ENCODE measurements around the gene IL1B.

Gene IL1B

GRCh38 chr2:112814278-112814677, 22.3 kb downstream of the IL1B start:
- no peak overlapping the region for H3K9ac ChIP-seq
- no peak overlapping the region for H3K4me2 ChIP-seq (ENCODE audit: low read length)
- H3K27me3 ChIP-seq (ENCODE audit: control insufficient read depth, insufficient read depth, low read length): no peaks in the 10 kb centered on the region
- H3K36me3 ChIP-seq (ENCODE audit: control insufficient read depth, insufficient read depth, low read length): no peaks in the 10 kb centered on the region
- no peaks in the 10 kb centered on the region for H3K4me1 ChIP-seq
- H3K4me3 ChIP-seq (ENCODE audit: low read depth, low read length): no peak overlapping the region
- no peaks in the 10 kb centered on the region for H3K79me2 ChIP-seq
- H3K9me3 ChIP-seq (ENCODE audit: control insufficient read depth, low read length): no peaks in the 10 kb centered on the region
- no peak overlapping the region for H2AFZ ChIP-seq
- H3K27ac ChIP-seq: no peak overlapping the region
- TF ChIP-seq, protein P1, sequence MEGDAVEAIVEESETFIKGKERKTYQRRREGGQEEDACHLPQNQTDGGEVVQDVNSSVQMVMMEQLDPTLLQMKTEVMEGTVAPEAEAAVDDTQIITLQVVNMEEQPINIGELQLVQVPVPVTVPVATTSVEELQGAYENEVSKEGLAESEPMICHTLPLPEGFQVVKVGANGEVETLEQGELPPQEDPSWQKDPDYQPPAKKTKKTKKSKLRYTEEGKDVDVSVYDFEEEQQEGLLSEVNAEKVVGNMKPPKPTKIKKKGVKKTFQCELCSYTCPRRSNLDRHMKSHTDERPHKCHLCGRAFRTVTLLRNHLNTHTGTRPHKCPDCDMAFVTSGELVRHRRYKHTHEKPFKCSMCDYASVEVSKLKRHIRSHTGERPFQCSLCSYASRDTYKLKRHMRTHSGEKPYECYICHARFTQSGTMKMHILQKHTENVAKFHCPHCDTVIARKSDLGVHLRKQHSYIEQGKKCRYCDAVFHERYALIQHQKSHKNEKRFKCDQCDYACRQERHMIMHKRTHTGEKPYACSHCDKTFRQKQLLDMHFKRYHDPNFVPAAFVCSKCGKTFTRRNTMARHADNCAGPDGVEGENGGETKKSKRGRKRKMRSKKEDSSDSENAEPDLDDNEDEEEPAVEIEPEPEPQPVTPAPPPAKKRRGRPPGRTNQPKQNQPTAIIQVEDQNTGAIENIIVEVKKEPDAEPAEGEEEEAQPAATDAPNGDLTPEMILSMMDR (IDR thresholded peaks at IDR 0.05): no peak

DNA sequence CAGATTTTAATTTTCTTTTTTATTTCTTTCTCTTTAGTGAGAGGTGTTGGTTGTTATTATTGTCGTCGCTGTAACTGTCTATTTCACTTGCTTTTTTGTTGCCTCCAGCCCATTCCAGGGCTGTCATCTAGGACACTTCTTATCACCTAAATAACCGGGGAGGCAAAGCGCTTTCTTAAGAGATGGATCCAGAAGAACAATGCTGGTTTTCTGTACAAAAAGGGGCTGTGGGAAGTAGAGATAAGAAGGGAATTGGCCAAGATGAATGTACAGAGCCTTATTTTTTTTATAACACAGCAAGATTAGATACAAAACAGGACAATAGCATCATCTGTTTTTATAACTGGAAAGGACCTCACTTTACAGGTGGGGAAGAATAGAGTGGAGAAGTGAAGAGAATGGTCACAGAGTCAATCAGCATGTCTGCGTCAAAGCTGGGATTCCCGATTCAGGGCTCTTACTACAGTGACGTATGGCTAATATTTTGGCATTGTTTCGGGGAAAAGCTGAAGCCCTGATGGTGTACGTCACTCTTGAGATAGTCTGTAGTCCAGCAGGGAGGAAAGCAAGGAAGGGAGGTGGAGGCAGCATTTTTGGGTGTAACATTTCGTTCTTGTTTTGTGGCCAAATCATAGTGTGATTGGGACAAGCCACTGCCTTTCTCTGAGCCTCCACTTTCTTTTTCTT, 23.2 kb downstream of the IL1B start:
- H3K27ac ChIP-seq: no peak overlapping the region
- no peaks in the 10 kb centered on the region for H3K36me3 ChIP-seq (ENCODE audit: control insufficient read depth, insufficient read depth, low read length)
- H3K4me3 ChIP-seq (ENCODE audit: low read depth, low read length): no peak overlapping the region
- H3K4me2 ChIP-seq (ENCODE audit: low read length): no peak overlapping the region
- H3K4me1 ChIP-seq: no peaks in the 10 kb centered on the region
- no peak overlapping the region for H3K9ac ChIP-seq
- TF ChIP-seq, protein P1 (IDR thresholded peaks at IDR 0.05): no peak
- H3K79me2 ChIP-seq: no peaks in the 10 kb centered on the region
- H3K27me3 ChIP-seq (ENCODE audit: control insufficient read depth, insufficient read depth, low read length): no peaks in the 10 kb centered on the region
- no peak overlapping the region for H2AFZ ChIP-seq
- no peaks in the 10 kb centered on the region for H3K9me3 ChIP-seq (ENCODE audit: control insufficient read depth, low read length)

DNA sequence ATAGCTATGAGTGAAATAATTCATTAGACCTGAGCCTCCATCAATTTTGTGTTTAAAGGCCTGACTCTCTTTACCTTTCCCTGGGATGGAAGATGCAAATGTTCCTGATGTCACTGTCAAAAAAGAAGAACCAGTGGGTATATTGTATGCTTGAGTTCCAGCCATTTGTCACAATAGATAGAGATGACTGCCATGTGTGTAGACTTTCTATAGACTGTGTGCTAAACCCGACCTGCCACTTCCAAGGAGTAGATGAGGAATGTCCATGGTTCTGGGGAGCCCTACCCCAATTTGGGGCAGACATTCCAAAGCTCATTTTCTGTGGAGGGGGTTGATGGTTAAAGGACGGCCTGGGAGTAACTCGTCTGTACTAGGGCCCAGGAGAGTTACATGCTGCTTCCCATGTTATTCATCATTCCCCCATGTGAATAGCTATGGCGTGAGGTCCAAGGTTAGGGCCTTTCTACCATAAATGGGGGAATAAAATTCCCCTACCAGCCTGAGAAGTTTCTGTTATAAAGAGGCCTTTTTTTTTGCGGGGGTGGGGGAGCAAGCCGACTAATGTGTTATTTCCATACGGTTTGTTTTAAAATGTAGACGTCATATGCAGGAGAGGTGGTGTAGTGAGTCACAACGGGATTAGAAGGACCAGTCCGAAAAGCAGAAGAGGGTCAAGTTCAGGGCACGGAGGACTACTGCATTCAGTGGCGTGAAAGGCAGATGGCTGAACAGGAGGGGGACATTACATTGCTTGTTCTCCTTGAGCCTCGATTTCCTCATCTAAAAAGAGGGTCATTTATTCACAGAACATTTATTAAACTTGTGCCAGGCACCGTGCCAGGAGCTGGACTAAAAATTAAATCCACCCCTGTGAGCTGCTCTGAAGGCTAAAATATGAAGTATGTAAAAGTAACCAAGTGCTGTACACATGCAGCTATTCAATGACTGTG, 24.0 kb downstream of the IL1B start:
- Histone ChIP-seq H3K27ac (no peak overlapping the region), H3K9me3 (ENCODE audit: control insufficient read depth, low read length) (no peaks in the 10 kb centered on the region), H3K27me3 (ENCODE audit: control insufficient read depth, insufficient read depth, low read length) (no peaks in the 10 kb centered on the region), H2AFZ (no peak overlapping the region), H3K9ac (no peak overlapping the region), H3K79me2 (no peaks in the 10 kb centered on the region), H3K4me1 (no peaks in the 10 kb centered on the region), H3K36me3 (ENCODE audit: control insufficient read depth, insufficient read depth, low read length) (no peaks in the 10 kb centered on the region), H3K4me2 (ENCODE audit: low read length) (no peak overlapping the region), H3K4me3 (ENCODE audit: low read depth, low read length) (no peak overlapping the region)
- TF ChIP-seq, protein P1 (IDR thresholded peaks at IDR 0.05): no peak

GRCh38 chr2:112811841-112812306, 24.7 kb downstream of the IL1B start:
- Histone ChIP-seq H3K27ac (peak overlapping the region; percentile 22), H3K9me3 (ENCODE audit: control insufficient read depth, low read length) (no peaks in the 10 kb centered on the region), H3K36me3 (ENCODE audit: control insufficient read depth, insufficient read depth, low read length) (no peaks in the 10 kb centered on the region), H3K79me2 (no peaks in the 10 kb centered on the region), H3K4me2 (ENCODE audit: low read length) (no peak overlapping the region), H3K4me1 (no peaks in the 10 kb centered on the region), H3K27me3 (ENCODE audit: control insufficient read depth, insufficient read depth, low read length) (no peaks in the 10 kb centered on the region), H3K9ac (no peak overlapping the region), H2AFZ (no peak overlapping the region), H3K4me3 (ENCODE audit: low read depth, low read length) (no peak overlapping the region)
- TF ChIP-seq, protein P1 (IDR thresholded peaks at IDR 0.05): no peak
